Endothelial cell of umbilical vein (primary cell): ENCODE results near the gene KIF20B. TPM values are rescaled to one million over a fixed set of nuclear protein-coding genes. Genes with fewer than 3 reads are reported as not detected.

Source experiments
- BruUV-seq: library from RNA; stranded (reverse); fragments of 400-500 nt; replicated peaks from 2 replicates; lab custom pipeline; 2021; lab: Mats Ljungman, UMichigan
- CTCF ChIA-PET: fragments of 300-600, 350-600 bp; sonication (Branson Sonifier 250); formaldehyde crosslinking; loops from one replicate; lab custom pipeline; 2021; ENCODE audit warnings: antibody characterized with exemption, inconsistent platforms; lab: Charles Lee
- POLR2A ChIA-PET: fragments of 300-600, 350-600 bp; sonication (Branson Sonifier 250); formaldehyde crosslinking; loops from one replicate; lab custom pipeline; 2021; ENCODE audit warnings: antibody characterized with exemption, inconsistent platforms; lab: Charles Lee
- DNase-seq: peaks from one replicate; pipeline ENCODE4 v3.0.0-alpha.2; 2011; ENCODE audit warnings: low read depth, low spot score
- FAIRE-seq: peaks from 2 replicates; lab custom pipeline; 2011; peaks lifted over from hg19 to GRCh38; lab: Jason Lieb, UNC
- H2AFZ ChIP-seq: 2 replicates; pipeline ENCODE4 v1.6.0; 2012; ENCODE audit warnings: low read depth, low read length, control low read depth, inconsistent platforms
- H3K27ac ChIP-seq: 2 replicates; pipeline ENCODE4 v1.5.1; 2011; ENCODE audit warnings: low read depth, mild to moderate bottlenecking, control low read depth, low read length, moderate library complexity; ENCODE audit not compliant: insufficient read depth
- H3K27me3 ChIP-seq, 2 experiments: 2 replicates each; pipeline versions ENCODE4 v1.6.0 to v1.6.1; 2011; ENCODE audit warnings: low read length in 2 of 2, mixed read lengths in 1 of 2; ENCODE audit not compliant: control insufficient read depth in 2 of 2, insufficient read depth in 2 of 2
- H3K36me3 ChIP-seq, 2 experiments: 2 replicates in 1 of 2; 3 replicates in 1 of 2; pipeline ENCODE4 v1.5.1; 2011; ENCODE audit warnings: low read length in 2 of 2, mild to moderate bottlenecking in 1 of 2, moderate library complexity in 1 of 2; ENCODE audit not compliant: control insufficient read depth in 2 of 2, insufficient read depth in 2 of 2; ENCODE audit errors: extremely low read depth in 1 of 2
- H3K4me1 ChIP-seq: 3 replicates; pipeline ENCODE4 v1.5.1; 2011; ENCODE audit warnings: mild to moderate bottlenecking, low read length; ENCODE audit not compliant: control insufficient read depth, insufficient read depth; ENCODE audit errors: extremely low read depth
- H3K4me2 ChIP-seq: 2 replicates; pipeline ENCODE4 v1.6.1; 2011; ENCODE audit warnings: low read length, control low read depth, mixed read lengths; ENCODE audit not compliant: insufficient read depth
- H3K4me3 ChIP-seq, 3 experiments: fragments of 200-600 bp in 1 of 3; sonication (generic), shearing (Covaris generic) in 1 of 3; replicated peaks in 1 of 3; 2 replicates each; pipeline ENCODE4 v1.5.1; 2011 to 2016; ENCODE audit warnings: control low read depth in 3 of 3, low read length in 3 of 3, mild to moderate bottlenecking in 2 of 3, inconsistent platforms in 1 of 3, low read depth in 1 of 3, moderate library complexity in 1 of 3; ENCODE audit not compliant: insufficient read depth in 1 of 3
- H3K79me2 ChIP-seq: 2 replicates; pipeline ENCODE4 v1.6.0; 2012; ENCODE audit warnings: low read length, inconsistent platforms; ENCODE audit not compliant: control insufficient read depth, insufficient read depth
- H3K9ac ChIP-seq: replicated peaks from 2 replicates; pipeline ENCODE3; 2011; ENCODE audit warnings: low read length, control low read depth; ENCODE audit not compliant: insufficient read depth; ENCODE audit errors: extremely low read depth
- H3K9me1 ChIP-seq: replicated peaks from 3 replicates; pipeline ENCODE4 v1.6.0; 2011; ENCODE audit warnings: mild to moderate bottlenecking, low read length; ENCODE audit not compliant: control insufficient read depth, insufficient read depth; ENCODE audit errors: extremely low read depth
- H3K9me3 ChIP-seq: replicated peaks from 2 replicates; pipeline ENCODE4 v1.5.1; 2012; ENCODE audit warnings: low read length, inconsistent platforms; ENCODE audit not compliant: control insufficient read depth, insufficient read depth
- H4K20me1 ChIP-seq: replicated peaks from 2 replicates; pipeline ENCODE3; 2011; ENCODE audit warnings: mild to moderate bottlenecking, low read length; ENCODE audit not compliant: control insufficient read depth, insufficient read depth; ENCODE audit errors: extremely low read depth
- EZH2 ChIP-seq: IDR thresholded peaks from 2 replicates; pipeline ENCODE4 v1.6.1; 2012; ENCODE audit warnings: borderline replicate concordance, low read depth, mild to moderate bottlenecking, moderate library complexity, low read length, inconsistent platforms; ENCODE audit not compliant: severe bottlenecking
- FOS ChIP-seq: IDR thresholded peaks from 2 replicates; pipeline ENCODE4 v1.6.1; 2011; ENCODE audit warnings: mild to moderate bottlenecking, low read length, moderate library complexity, borderline replicate concordance; ENCODE audit not compliant: insufficient read depth
- GATA2 ChIP-seq: IDR thresholded peaks from 2 replicates; pipeline ENCODE4 v1.7.0; 2011; ENCODE audit warnings: low read depth, mild to moderate bottlenecking, moderate library complexity, mixed read lengths, low read length; ENCODE audit not compliant: insufficient read length, insufficient read depth
- JUN ChIP-seq: IDR thresholded peaks from 2 replicates; pipeline ENCODE4 v1.6.1; 2011; ENCODE audit warnings: borderline replicate concordance, low read depth; ENCODE audit not compliant: insufficient read length, insufficient read depth
- MYC ChIP-seq: IDR thresholded peaks from one replicate; pipeline ENCODE4 v1.6.1; 2011; ENCODE audit warnings: mild to moderate bottlenecking, low read depth, low read length
- POLR2A ChIP-seq: IDR thresholded peaks from 2 replicates; pipeline ENCODE4 v1.6.1; 2012; ENCODE audit warnings: low read depth, mild to moderate bottlenecking, control low read depth, low read length
- POLR2AphosphoS5 ChIP-seq: IDR thresholded peaks from 2 replicates; pipeline ENCODE4 v1.6.1; 2012; ENCODE audit warnings: low read depth, mild to moderate bottlenecking, control low read depth, low read length, moderate library complexity; ENCODE audit not compliant: insufficient read depth
- dilution Hi-C: fragments of 300-500 bp; cut with MboI; formaldehyde crosslinking; loops from one replicate; pipeline ENCODE4 v1.15.0; 2019; ENCODE audit warnings: low sequenced_read_pairs; ENCODE audit not compliant: extremely low pct_ligation_motif_present
- intact Hi-C: fragments of 100-400 bp; cut with micrococcal nuclease; formaldehyde crosslinking; loops from one replicate; pipeline ENCODE4 v1.10.0; 2022
- polyA plus RNA-seq, 4 experiments: library from polyadenylated mRNA; depleted of rRNA in 3 of 4; stranded (reverse) in 3 of 4; unstranded in 1 of 4; fragments of >200 nt; gene quantifications; 2 replicates each; pipeline versions ENCODE4 v1.2.1 to v1.2.3, GENCODE V29; 2011 to 2012; ENCODE audit warnings: missing spikeins in 1 of 4
- total RNA-seq: library from RNA; stranded (reverse); gene quantifications from 2 replicates; pipeline ENCODE4 v1.2.3, GENCODE V29; 2021
- TF ChIP-seq, protein P1 (sequence below): IDR thresholded peaks from 2 replicates; pipeline ENCODE4 v1.6.1; 2011; ENCODE audit not compliant: insufficient read depth, insufficient read length
- TF ChIP-seq, protein P2 (sequence below), 2 donors: IDR thresholded peaks; 1 replicate in 1 of 2; 2 replicates in 1 of 2; pipeline ENCODE4 v1.5.1; 2011; ENCODE audit warnings: low read length in 2 of 2, mild to moderate bottlenecking in 2 of 2, moderate library complexity in 2 of 2, control low read depth in 1 of 2, inconsistent platforms in 1 of 2, low read depth in 1 of 2; ENCODE audit not compliant: insufficient read depth in 1 of 2; ENCODE audit errors: extremely low read depth in 1 of 2

Gene KIF20B
- total and polyA plus RNA-seq, 2 donors (not counting 3 experiments of a cell fraction or from before 2014, with no cell fraction given): 2.6 to 39.7 TPM

DNA sequence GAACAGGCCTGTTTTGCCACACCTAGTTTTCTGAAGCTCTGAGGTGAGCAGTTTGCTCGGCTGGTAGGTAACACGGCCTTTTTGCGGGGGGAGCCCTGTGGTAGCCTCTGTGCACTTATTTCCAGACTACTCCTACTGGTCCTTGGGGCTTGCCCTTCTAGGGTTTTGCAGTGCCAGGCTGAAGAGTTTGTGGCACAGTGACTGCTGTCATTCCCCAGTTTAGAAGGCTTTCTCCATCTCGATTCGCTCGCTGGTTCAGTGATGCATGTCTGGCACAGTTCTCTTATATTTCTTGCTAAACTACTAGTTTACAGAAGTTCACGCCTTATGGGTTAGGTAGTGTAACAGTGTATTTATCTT, 711 bp downstream of the KIF20B start:
- ChIA-PET CTCF (interaction anchor here (1.2 to 1.6 kb wide), 2 partner anchors 9 to 11 kb away, joined by 6 to 7 read pairs; no protein-coding TSS in a partner anchor), POLR2A (interaction anchor here (1.4 to 1.5 kb wide), 2 partner anchors 31 to 59 kb away, joined by 3 to 7 read pairs; no protein-coding TSS in a partner anchor)
- TF ChIP-seq, protein P1, sequence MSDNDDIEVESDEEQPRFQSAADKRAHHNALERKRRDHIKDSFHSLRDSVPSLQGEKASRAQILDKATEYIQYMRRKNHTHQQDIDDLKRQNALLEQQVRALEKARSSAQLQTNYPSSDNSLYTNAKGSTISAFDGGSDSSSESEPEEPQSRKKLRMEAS: no peak
- TF ChIP-seq JUN: no peak
- no peak for TF ChIP-seq FOS
- no peak for TF ChIP-seq MYC
- TF ChIP-seq POLR2AphosphoS5: no peak
- TF ChIP-seq EZH2: no peak
- no peak for TF ChIP-seq GATA2
- TF ChIP-seq, protein P2, sequence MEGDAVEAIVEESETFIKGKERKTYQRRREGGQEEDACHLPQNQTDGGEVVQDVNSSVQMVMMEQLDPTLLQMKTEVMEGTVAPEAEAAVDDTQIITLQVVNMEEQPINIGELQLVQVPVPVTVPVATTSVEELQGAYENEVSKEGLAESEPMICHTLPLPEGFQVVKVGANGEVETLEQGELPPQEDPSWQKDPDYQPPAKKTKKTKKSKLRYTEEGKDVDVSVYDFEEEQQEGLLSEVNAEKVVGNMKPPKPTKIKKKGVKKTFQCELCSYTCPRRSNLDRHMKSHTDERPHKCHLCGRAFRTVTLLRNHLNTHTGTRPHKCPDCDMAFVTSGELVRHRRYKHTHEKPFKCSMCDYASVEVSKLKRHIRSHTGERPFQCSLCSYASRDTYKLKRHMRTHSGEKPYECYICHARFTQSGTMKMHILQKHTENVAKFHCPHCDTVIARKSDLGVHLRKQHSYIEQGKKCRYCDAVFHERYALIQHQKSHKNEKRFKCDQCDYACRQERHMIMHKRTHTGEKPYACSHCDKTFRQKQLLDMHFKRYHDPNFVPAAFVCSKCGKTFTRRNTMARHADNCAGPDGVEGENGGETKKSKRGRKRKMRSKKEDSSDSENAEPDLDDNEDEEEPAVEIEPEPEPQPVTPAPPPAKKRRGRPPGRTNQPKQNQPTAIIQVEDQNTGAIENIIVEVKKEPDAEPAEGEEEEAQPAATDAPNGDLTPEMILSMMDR (IDR thresholded peaks at IDR 0.05; ENCODE audit: extremely low read depth in 1 of 2, insufficient read depth in 1 of 2, low read depth in 1 of 2, low read length in 2 of 2): no peak
- TF ChIP-seq POLR2A: no peak
- H3K27ac ChIP-seq: peak overlapping the region; percentile 14
- H2AFZ ChIP-seq: peak overlapping the region; percentile 7
- H3K9ac ChIP-seq: peak overlapping the region; percentile 64
- peaks cover 56% of the 10 kb centered on the region for H3K79me2 ChIP-seq
- no peaks in the 10 kb centered on the region for H3K9me3 ChIP-seq
- peak overlapping the region; percentile 77 for H3K4me2 ChIP-seq
- H3K9me1 ChIP-seq: no peaks in the 10 kb centered on the region
- H3K27me3 ChIP-seq: no peaks in the 10 kb centered on the region
- FAIRE-seq (no peak), DNase-seq (no peak)
- BruUV-seq: TSS peak; percentile 51
- no peaks in the 10 kb centered on the region for H3K36me3 ChIP-seq
- intact Hi-C loops: loop anchor here (5.0 to 10.0 kb wide), 2 partner anchors 140 to 427 kb away; no protein-coding TSS in a partner anchor
- H3K4me3 ChIP-seq: peak overlapping the region; percentile 55 to 93 (median 82)
- H3K4me1 ChIP-seq: peaks cover 20% of the 10 kb centered on the region
- dilution Hi-C loops: no loop called here
- no peaks in the 10 kb centered on the region for H4K20me1 ChIP-seq
